OCI-LY7 (cell line): ENCODE measurements around the gene MYBPC1.

Source experiments
- CTCF ChIP-seq: fragments of 200-600 bp; sonication (generic); conservative IDR thresholded peaks from 2 replicates; pipeline ENCODE4 v1.5.1; 2014; ENCODE audit warnings: mild to moderate bottlenecking, antibody characterized with exemption, low read length, moderate library complexity, mixed read lengths
- EZH2phosphoT487 ChIP-seq: fragments of 200-600 bp; sonication (generic); IDR thresholded peaks from 2 replicates; pipeline ENCODE4 v1.6.1; 2018; ENCODE audit warnings: low read depth, borderline replicate concordance, mild to moderate bottlenecking, mixed run types, antibody characterized with exemption, low read length, moderate library complexity, mixed read lengths

- no peak for TF ChIP-seq CTCF
- TF ChIP-seq EZH2phosphoT487, result no peak
Measured at GRCh38 chr12:101557094-101557493, 37.7 kb upstream of the MYBPC1 start.
